Thyroid gland (tissue), 4 donors: ENCODE data around the gene CHURC1. TPM values are rescaled to one million over a fixed set of nuclear protein-coding genes. Genes with fewer than 3 reads are reported as not detected.

Experiments
- DNase-seq, 2 donors: peaks; one replicate each; pipeline ENCODE4 v3.0.0-alpha.2; 2019
- H3K27ac ChIP-seq, 3 donors: fragments of 200-600 bp; sonication (generic); 1 replicate in 2 of 3; 2 replicates in 1 of 3; pipeline ENCODE4 v1.5.1; 2016 to 2019; ENCODE audit warnings: mild to moderate bottlenecking in 1 of 3, moderate library complexity in 1 of 3
- H3K27me3 ChIP-seq: fragments of 200-600 bp; sonication (generic); one replicate; pipeline ENCODE4 v1.5.1; 2019
- H3K36me3 ChIP-seq, 2 donors: fragments of 200-600 bp; sonication (generic); one replicate each; pipeline ENCODE4 v1.5.1; 2016 to 2019
- H3K4me1 ChIP-seq, 2 donors: fragments of 200-600 bp; sonication (generic); one replicate each; pipeline ENCODE4 v1.5.1; 2017 to 2019
- H3K4me3 ChIP-seq, 3 donors: fragments of 200-600 bp; sonication (generic); replicated peaks in 1 of 3; 1 replicate in 2 of 3; 2 replicates in 1 of 3; pipeline ENCODE4 v1.5.1; 2016; ENCODE audit warnings: mild to moderate bottlenecking in 1 of 3
- H3K9me3 ChIP-seq: fragments of 200-600 bp; sonication (generic); one replicate; pipeline ENCODE4 v1.5.1; 2017
- CTCF ChIP-seq, 6 experiments: fragments of 200-600 bp in 3 of 6; fragments of 450-650 bp in 3 of 6; sonication (generic) in 3 of 6; IDR thresholded peaks; one replicate each; pipeline ENCODE4 v1.5.1; 2016 to 2019; ENCODE audit warnings: antibody characterized with exemption in 6 of 6, mild to moderate bottlenecking in 2 of 6, inconsistent platforms in 1 of 6, moderate library complexity in 1 of 6
- POLR2A ChIP-seq, 2 donors: fragments of 450-650 bp; IDR thresholded peaks; one replicate each; pipeline ENCODE4 v1.6.1; 2017; ENCODE audit warnings: antibody characterized with exemption in 2 of 2, mild to moderate bottlenecking in 2 of 2, moderate library complexity in 1 of 2
- WGBS, 2 donors: methylation state at CpG; one replicate each; pipeline ENCODE4 v1.1.5; 2017; 5-methylcytosine and 5-hydroxymethylcytosine counted together
- intact Hi-C: fragments of 100-400 bp; cut with DNase I; formaldehyde crosslinking; loops from one replicate; pipeline ENCODE4 v1.15.1; 2023
- total RNA-seq, 4 donors: library from RNA; depleted of rRNA; stranded (reverse); fragments of >200 nt; gene quantifications; one replicate each; pipeline ENCODE4 v1.2.3, GENCODE V29; 2016

CHURC1 gene
- total RNA-seq, 4 donors from 2014 or later = 63.7 to 90.2 (median 71.7) TPM

- Histone ChIP-seq H3K27ac (no peak overlapping the region), H3K9me3 (no peaks in the 10 kb centered on the region), H3K4me3 (no peak overlapping the region), H3K27me3 (no peaks in the 10 kb centered on the region), H3K36me3 (no peaks in the 10 kb centered on the region), H3K4me1 (peaks cover 0 to 16% of the 10 kb centered on the region in 2 donors)
- TF ChIP-seq CTCF (IDR thresholded peaks at IDR 0.05) = no peak
- TF ChIP-seq POLR2A (IDR thresholded peaks at IDR 0.05) = no peak
- no peak for DNase-seq
- intact Hi-C loops = no loop called here
- 91 to 92% methylated on average over 4 of the region's 4 CpGs for WGBS, 2 donors
Measured at GRCh38 chr14:64877846-64878245, 36.4 kb upstream of the CHURC1 start.

GRCh38 chr14:64878837-64879634, 35.2 kb upstream of the CHURC1 start:
- 16 to 28% methylated on average over 14 to 20 of the region's 43 CpGs for WGBS, 2 donors

GRCh38 chr14:64879635-64880220, 34.5 kb upstream of the CHURC1 start, which contains the start of gene SPTB:
TSS of gene SPTB (minus strand) at chr14:64879907. CDS start at chr14:64823094, 56,813 bp downstream.
- 0% methylated on average over 17 of the region's 61 CpGs; no CpG with 5 or more reads in 1 of the 2 donors for WGBS, 2 donors
- Histone ChIP-seq H3K36me3 (no peaks in the 10 kb centered on the region), H3K9me3 (no peaks in the 10 kb centered on the region), H3K4me3 (peak within 1 kb of the TSS; percentile 6 to 55 (median 49)), H3K27ac (no peak within 1 kb of the TSS), H3K27me3 (no peaks in the 10 kb centered on the region), H3K4me1 (peaks cover 0 to 16% of the 10 kb centered on the region in 2 donors)
- no peak for TF ChIP-seq POLR2A (IDR thresholded peaks at IDR 0.05)
- no peak for TF ChIP-seq CTCF (IDR thresholded peaks at IDR 0.05)
- DNase-seq = peak; percentile 35 to 43
- intact Hi-C loops = loop anchor here (10.0 kb wide), 1 partner anchor 205 kb away; no protein-coding TSS in a partner anchor

More at GRCh38 chr14:64878837-64879634, 35.2 kb upstream of the CHURC1 start:
- no peaks in the 10 kb centered on the region for H3K36me3 ChIP-seq
- peak; percentile 4 to 7 for DNase-seq
- H3K27me3 ChIP-seq = no peaks in the 10 kb centered on the region
- peak overlapping the region; percentile 6 to 55 (median 49) for H3K4me3 ChIP-seq
- no peaks in the 10 kb centered on the region for H3K9me3 ChIP-seq
- TF ChIP-seq CTCF (IDR thresholded peaks at IDR 0.05) (no peak), POLR2A (IDR thresholded peaks at IDR 0.05) (no peak)
- H3K27ac ChIP-seq = no peak overlapping the region
- H3K4me1 ChIP-seq = peaks cover 0 to 16% of the 10 kb centered on the region in 2 donors
- intact Hi-C loops = no loop called here

GRCh38 chr14:64880221-64881121, 33.8 kb upstream of the CHURC1 start:
- TF ChIP-seq CTCF (IDR thresholded peaks at IDR 0.05) = peak in 1 of 6 experiments; percentile 14
- peak in 1 of 2 donors; percentile 21 for TF ChIP-seq POLR2A (IDR thresholded peaks at IDR 0.05)
- intact Hi-C loops = loop anchor here (10.0 kb wide), 1 partner anchor 206 kb away; no protein-coding TSS in a partner anchor
- no peaks in the 10 kb centered on the region for H3K9me3 ChIP-seq
- H3K4me3 ChIP-seq = peak overlapping the region in 2 of 3 donors; percentile 49 to 55
- peaks cover 0 to 16% of the 10 kb centered on the region in 2 donors for H3K4me1 ChIP-seq
- H3K27me3 ChIP-seq = no peaks in the 10 kb centered on the region
- no peak overlapping the region for H3K27ac ChIP-seq
- DNase-seq = peak; percentile 50 to 57
- H3K36me3 ChIP-seq = no peaks in the 10 kb centered on the region
- WGBS, 2 donors = 6 to 11% methylated on average over 11 to 31 of the region's 49 CpGs
